ENCODE data around the gene PPARG. TPM values are rescaled to one million over a fixed set of nuclear protein-coding genes. Genes with fewer than 3 reads are reported as not detected.
"Not testable (repeated sequence)": the region's sequence is repeated elsewhere in the genome, so short reads cannot be mapped to it uniquely, and the experiment has no call there.

Gene PPARG
- total RNA-seq, 4 donors from 2014 or later: 199 to 374 (median 218) TPM

DNA sequence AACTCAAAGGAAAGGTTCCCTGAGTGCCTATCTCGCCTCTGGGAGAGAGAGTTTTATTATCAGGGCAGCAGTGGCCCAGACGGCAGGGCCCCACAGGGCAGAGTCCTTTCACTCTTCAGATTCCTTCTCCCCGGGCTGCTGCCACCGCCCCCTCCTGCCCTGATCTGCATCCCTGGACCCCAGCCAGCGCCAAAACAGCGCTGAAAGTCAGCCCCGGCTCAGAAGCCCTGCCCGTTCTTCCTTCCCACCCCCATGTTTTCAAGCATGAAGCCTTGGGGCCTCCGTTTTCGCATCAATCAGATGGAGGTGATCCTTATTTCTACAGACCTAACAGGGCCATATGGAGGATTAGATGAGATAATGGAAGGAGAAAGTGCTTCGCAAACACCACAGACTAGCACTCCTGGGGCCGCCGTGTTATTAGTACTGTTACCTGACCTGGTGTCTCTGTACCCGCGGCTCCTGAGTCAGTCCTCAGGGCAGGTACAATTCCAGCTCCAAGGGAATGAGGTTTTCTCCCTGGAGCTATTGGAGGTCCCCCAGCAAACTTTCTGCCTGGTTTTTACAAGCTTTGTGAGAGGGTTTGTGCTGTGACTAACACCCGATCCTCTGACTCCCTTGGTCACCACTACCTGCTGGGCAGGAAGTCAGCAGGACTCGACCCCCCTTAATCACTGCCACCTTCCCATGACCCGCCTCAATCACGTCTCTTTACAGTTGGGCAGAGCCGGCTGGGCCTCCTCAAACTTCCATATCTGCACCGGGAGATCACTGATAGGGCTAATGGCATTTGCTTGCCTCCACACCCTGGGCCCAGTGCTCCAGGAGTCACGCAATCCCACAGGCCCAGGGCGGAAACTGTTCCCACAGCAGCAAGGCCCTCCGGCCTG, 156.0 kb downstream of the PPARG start:
- no peak for DNase-seq (ENCODE audit: low spot score)
- TF ChIP-seq, protein P1, sequence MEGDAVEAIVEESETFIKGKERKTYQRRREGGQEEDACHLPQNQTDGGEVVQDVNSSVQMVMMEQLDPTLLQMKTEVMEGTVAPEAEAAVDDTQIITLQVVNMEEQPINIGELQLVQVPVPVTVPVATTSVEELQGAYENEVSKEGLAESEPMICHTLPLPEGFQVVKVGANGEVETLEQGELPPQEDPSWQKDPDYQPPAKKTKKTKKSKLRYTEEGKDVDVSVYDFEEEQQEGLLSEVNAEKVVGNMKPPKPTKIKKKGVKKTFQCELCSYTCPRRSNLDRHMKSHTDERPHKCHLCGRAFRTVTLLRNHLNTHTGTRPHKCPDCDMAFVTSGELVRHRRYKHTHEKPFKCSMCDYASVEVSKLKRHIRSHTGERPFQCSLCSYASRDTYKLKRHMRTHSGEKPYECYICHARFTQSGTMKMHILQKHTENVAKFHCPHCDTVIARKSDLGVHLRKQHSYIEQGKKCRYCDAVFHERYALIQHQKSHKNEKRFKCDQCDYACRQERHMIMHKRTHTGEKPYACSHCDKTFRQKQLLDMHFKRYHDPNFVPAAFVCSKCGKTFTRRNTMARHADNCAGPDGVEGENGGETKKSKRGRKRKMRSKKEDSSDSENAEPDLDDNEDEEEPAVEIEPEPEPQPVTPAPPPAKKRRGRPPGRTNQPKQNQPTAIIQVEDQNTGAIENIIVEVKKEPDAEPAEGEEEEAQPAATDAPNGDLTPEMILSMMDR (IDR thresholded peaks at IDR 0.05): no peak
- no peak for ATAC-seq (ENCODE audit: low FRiP score)

- ATAC-seq (ENCODE audit: low FRiP score) (no peak), DNase-seq (ENCODE audit: low spot score) (no peak)
- TF ChIP-seq, protein P1 (IDR thresholded peaks at IDR 0.05): no peak
Observed at GRCh38 chr3:12445523-12446240, 156.8 kb downstream of the PPARG start.

GRCh38 chr3:12446298-12446697, 157.4 kb downstream of the PPARG start:
- DNase-seq (ENCODE audit: low spot score) (no peak), ATAC-seq (ENCODE audit: low FRiP score) (no peak)
- TF ChIP-seq, protein P1 (IDR thresholded peaks at IDR 0.05): no peak

GRCh38 chr3:12447075-12447474, 158.2 kb downstream of the PPARG start:
- no peak for DNase-seq (ENCODE audit: low spot score)
- TF ChIP-seq, protein P1 (IDR thresholded peaks at IDR 0.05): no peak
- no peak for ATAC-seq (ENCODE audit: low FRiP score)

DNA sequence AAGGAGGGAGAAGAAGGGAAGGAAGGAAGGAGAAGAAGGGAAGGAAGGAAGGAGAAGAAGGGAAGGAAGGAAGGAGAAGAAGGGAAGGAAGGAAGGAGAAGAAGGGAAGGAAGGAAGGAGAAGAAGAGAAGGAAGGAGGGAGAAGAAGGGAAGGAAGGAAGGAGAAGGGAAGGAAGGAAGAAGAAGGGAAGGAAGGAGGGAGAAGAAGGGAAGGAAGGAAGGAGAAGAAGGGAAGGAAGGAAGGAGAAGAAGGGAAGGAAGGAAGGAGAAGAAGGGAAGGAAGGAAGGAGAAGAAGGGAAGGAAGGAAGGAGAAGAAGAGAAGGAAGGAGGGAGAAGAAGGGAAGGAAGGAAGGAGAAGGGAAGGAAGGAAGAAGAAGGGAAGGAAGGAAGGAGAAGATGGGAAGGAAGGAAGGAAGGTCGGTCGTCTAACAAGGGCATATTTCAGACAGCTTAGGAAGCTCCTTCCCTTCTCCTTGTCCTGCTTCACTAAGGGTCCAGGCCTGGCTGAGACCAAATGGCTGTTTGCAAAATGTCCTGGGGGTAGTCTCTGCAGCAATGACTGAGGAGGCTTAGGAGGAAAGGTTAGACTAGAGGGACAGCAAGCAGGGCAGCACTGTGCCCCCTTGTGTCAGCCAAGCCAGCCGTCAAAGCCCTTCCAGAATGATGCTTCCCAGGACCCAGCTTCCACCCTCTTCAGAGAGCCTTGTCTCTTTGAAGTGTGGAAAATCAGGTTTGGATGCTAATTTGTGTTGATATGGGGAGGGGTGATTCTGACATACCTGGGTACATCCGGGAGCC, 159.7 kb downstream of the PPARG start:
- not testable (repeated sequence) for ATAC-seq (ENCODE audit: low FRiP score); DNase-seq (ENCODE audit: low spot score)

GRCh38 chr3:12449889-12450682, 161.2 kb downstream of the PPARG start:
- ATAC-seq (ENCODE audit: low FRiP score): no peak
- DNase-seq (ENCODE audit: low spot score): no peak
- TF ChIP-seq, protein P1 (IDR thresholded peaks at IDR 0.05): no peak

All from omental fat pad (tissue), 4 donors.